PC-9 (cell line): ENCODE measurements around the gene TFAP2A. TPM values are rescaled to one million over a fixed set of nuclear protein-coding genes. Genes with fewer than 3 reads are reported as not detected.

Experiments
- BruUV-seq: library from RNA; stranded (reverse); fragments of 400-500 nt; replicated peaks from 2 replicates; lab custom pipeline; 2021; lab: Mats Ljungman, UMichigan
- CTCF ChIA-PET: fragments of 300-600 bp; sonication (Branson Sonifier 250); formaldehyde crosslinking; loops from one replicate; lab custom pipeline; 2022; ENCODE audit warnings: antibody characterized with exemption; lab: Charles Lee
- POLR2A ChIA-PET: fragments of 300-600 bp; sonication (Branson Sonifier 250); formaldehyde crosslinking; loops from one replicate; lab custom pipeline; 2022; ENCODE audit warnings: antibody characterized with exemption; ENCODE audit not compliant: unreplicated experiment; lab: Charles Lee
- DNase-seq, 2 experiments: peaks; one replicate each; pipeline versions ENCODE4 v3.0.0 to v3.0.0-alpha.2; 2015 to 2022; ENCODE audit warnings: mixed read lengths in 1 of 2
- H2AFZ ChIP-seq: fragments of 200-600 bp; sonication (generic); 2 replicates; pipeline ENCODE4 v1.8.1; 2017; ENCODE audit warnings: antibody characterized with exemption
- H3F3A ChIP-seq: fragments of 200-600 bp; sonication (generic); 2 replicates; pipeline ENCODE4 v1.8.1; 2017; ENCODE audit warnings: antibody characterized with exemption, mild to moderate bottlenecking, low read depth; ENCODE audit not compliant: insufficient read depth
- H3K27ac ChIP-seq: fragments of 200-600 bp; sonication (generic); 2 replicates; pipeline ENCODE4 v1.6.1; 2016; ENCODE audit warnings: mixed run types
- H3K27me3 ChIP-seq: fragments of 200-600 bp; sonication (generic); 2 replicates; pipeline ENCODE4 v1.6.1; 2016; ENCODE audit warnings: low read depth, mixed run types; ENCODE audit not compliant: insufficient read depth
- H3K36me3 ChIP-seq: fragments of 200-600 bp; sonication (generic); 2 replicates; pipeline ENCODE4 v1.6.1; 2016; ENCODE audit warnings: low read depth, mixed run types
- H3K4me1 ChIP-seq: fragments of 200-600 bp; sonication (generic); replicated peaks from 2 replicates; pipeline ENCODE4 v1.6.1; 2016; ENCODE audit warnings: mixed run types; ENCODE audit not compliant: insufficient read depth
- H3K4me2 ChIP-seq: fragments of 200-600 bp; sonication (generic); 2 replicates; pipeline ENCODE4 v1.6.1; 2017; ENCODE audit warnings: mixed run types
- H3K4me3 ChIP-seq: fragments of 200-600 bp; sonication (generic); 2 replicates; pipeline ENCODE4 v1.6.1; 2016; ENCODE audit warnings: mixed run types
- H3K79me2 ChIP-seq: fragments of 200-600 bp; sonication (generic); 2 replicates; pipeline ENCODE4 v1.6.1; 2017; ENCODE audit warnings: low read depth, mixed run types
- H3K9me2 ChIP-seq: fragments of 200-600 bp; sonication (generic); 2 replicates; pipeline ENCODE4 v1.8.1; 2017; ENCODE audit warnings: mild to moderate bottlenecking; ENCODE audit not compliant: insufficient read depth
- H3K9me3 ChIP-seq: fragments of 200-600 bp; sonication (generic); 2 replicates; pipeline ENCODE4 v1.8.1; 2016; ENCODE audit warnings: low read depth; ENCODE audit not compliant: insufficient read depth
- H4K20me1 ChIP-seq: fragments of 200-600 bp; sonication (generic); 2 replicates; pipeline ENCODE4 v1.8.1; 2017; ENCODE audit not compliant: insufficient read depth
- EZH2 ChIP-seq: fragments of 200-600 bp; sonication (generic); IDR thresholded peaks from 2 replicates; pipeline ENCODE4 v1.8.0; 2017; ENCODE audit warnings: antibody characterized with exemption, low read depth
- intact Hi-C: fragments of 100-400 bp; cut with micrococcal nuclease; formaldehyde crosslinking; loops from one replicate; pipeline ENCODE4 v1.10.0; 2022; ENCODE audit not compliant: unreplicated experiment
- total RNA-seq: library from RNA; stranded (reverse); gene quantifications from 2 replicates; pipeline ENCODE4 v1.2.3, GENCODE V29; 2021
- TF ChIP-seq, protein P1 (sequence below): fragments of 200-600 bp; sonication (generic); conservative IDR thresholded peaks from 2 replicates; pipeline ENCODE4 v1.6.1; 2017; ENCODE audit warnings: mixed run types, antibody characterized with exemption, mild to moderate bottlenecking, moderate library complexity

The TFAP2A gene
- total RNA-seq, 1 experiment from 2014 or later: 43.8 TPM

DNA sequence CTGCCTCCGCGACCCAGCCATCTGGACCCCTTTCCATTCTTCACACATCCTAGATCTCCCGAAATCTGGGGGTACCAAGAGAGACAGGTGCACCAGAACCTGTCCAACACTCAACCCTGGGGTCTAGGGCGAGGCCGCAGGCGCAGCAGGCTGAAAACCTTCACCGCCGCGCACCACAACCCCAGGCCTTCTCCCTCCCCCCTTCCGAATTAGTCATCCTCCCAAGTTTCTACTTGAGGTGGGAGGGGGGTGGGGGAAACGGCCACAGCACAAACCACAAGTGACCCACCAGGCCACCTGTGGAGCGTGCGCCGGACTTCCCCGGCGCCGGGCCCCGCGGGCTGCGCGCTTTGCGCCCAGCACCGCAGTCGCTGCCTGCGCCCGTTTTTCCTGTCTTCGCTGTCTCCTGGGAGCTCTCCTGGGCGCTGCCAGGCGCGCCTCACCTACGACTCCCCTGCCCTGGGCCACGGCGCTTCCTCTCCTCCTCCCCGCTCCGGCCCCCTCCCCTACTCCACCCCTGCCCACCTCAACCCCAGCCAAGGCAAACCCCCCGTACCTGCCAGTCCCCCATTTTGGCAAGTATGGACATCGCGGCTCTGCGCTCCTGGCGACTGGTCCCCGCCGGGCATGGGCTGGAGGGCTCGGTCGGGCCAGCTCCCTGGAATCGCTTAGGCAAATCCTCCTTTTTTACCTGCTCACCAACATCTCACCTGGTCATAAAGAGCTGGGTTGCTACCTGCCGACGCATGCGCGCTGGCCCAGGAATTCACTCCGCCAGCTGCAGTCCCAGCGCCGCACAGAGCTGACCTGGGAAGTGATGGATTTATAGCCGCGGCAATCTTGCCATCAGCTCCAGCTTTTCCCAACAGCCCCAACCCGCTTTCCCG, 4.2 kb upstream of the TFAP2A start:
- H4K20me1 ChIP-seq: no peaks in the 10 kb centered on the region
- H3K27me3 ChIP-seq: no peaks in the 10 kb centered on the region
- BruUV-seq: no TSS peak
- no peaks in the 10 kb centered on the region for H3K9me2 ChIP-seq
- no peaks in the 10 kb centered on the region for H3K36me3 ChIP-seq
- H2AFZ ChIP-seq: peak overlapping the region; percentile 91
- H3K79me2 ChIP-seq: peaks cover 45% of the 10 kb centered on the region
- no peaks in the 10 kb centered on the region for H3K9me3 ChIP-seq
- DNase-seq: peak; percentile 78 to 83
- H3F3A ChIP-seq: peaks cover 25% of the 10 kb centered on the region
- TF ChIP-seq, protein P1, sequence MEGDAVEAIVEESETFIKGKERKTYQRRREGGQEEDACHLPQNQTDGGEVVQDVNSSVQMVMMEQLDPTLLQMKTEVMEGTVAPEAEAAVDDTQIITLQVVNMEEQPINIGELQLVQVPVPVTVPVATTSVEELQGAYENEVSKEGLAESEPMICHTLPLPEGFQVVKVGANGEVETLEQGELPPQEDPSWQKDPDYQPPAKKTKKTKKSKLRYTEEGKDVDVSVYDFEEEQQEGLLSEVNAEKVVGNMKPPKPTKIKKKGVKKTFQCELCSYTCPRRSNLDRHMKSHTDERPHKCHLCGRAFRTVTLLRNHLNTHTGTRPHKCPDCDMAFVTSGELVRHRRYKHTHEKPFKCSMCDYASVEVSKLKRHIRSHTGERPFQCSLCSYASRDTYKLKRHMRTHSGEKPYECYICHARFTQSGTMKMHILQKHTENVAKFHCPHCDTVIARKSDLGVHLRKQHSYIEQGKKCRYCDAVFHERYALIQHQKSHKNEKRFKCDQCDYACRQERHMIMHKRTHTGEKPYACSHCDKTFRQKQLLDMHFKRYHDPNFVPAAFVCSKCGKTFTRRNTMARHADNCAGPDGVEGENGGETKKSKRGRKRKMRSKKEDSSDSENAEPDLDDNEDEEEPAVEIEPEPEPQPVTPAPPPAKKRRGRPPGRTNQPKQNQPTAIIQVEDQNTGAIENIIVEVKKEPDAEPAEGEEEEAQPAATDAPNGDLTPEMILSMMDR: no peak
- TF ChIP-seq EZH2: no peak
- H3K4me1 ChIP-seq: peaks cover 27% of the 10 kb centered on the region
- peak overlapping the region; percentile 73 for H3K4me3 ChIP-seq
- H3K4me2 ChIP-seq: peak overlapping the region; percentile 98
- intact Hi-C loops: loop anchor here (5.0 to 10.0 kb wide), 3 partner anchors 762 to 1014 kb away; no protein-coding TSS in a partner anchor
- CTCF ChIA-PET: interaction anchor here (0.6 to 1.6 kb wide), 5 partner anchors 10 to 1292 kb away, joined by 3 to 10 read pairs (median 5); no protein-coding TSS in a partner anchor
- H3K27ac ChIP-seq: peak overlapping the region; percentile 98
- POLR2A ChIA-PET: interaction anchor here (0.5 to 0.9 kb wide), 11 partner anchors 15 to 1642 kb away, joined by 3 to 28 read pairs (median 6); partner anchors contain the start of gene GCNT2

DNA sequence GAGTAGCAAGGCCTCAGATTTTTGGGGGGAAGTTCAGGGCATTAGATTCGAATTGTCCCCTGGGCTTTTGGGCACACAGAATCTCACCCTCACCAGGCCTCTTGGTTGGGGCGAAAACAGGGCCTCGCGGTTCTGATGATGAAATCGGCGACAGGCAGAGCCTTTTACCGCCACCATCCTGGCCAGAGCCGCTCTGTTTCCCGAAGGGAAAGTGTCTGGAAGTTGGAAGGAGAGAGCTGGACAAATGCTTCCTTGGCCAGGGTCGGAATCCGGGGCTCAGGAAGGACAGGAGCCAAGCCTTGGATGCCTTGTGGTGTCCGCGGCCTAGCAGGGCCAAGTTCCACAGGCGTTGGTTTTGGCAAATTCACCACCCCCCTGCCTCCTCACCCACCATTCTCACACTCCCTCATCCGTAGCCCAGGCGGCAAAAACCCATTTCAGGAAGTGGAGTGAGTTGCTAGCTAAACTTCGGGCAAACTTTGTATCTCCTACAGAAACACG, 3.5 kb upstream of the TFAP2A start:
- ChIA-PET POLR2A (interaction anchor here (0.6 to 0.7 kb wide), 2 partner anchors 1270 to 1334 kb away, joined by 4 to 5 read pairs; no protein-coding TSS in a partner anchor), CTCF (interaction anchor here (0.6 to 1.4 kb wide), 3 partner anchors 11 to 1166 kb away, joined by 3 to 5 read pairs (median 5); no protein-coding TSS in a partner anchor)
- peak overlapping the region; percentile 73; the same call in 1 of the 2 replicates for H3K4me3 ChIP-seq
- no peaks in the 10 kb centered on the region for H4K20me1 ChIP-seq
- peak overlapping the region; percentile 98 for H3K4me2 ChIP-seq
- no peaks in the 10 kb centered on the region for H3K36me3 ChIP-seq
- H3K9me3 ChIP-seq: no peaks in the 10 kb centered on the region
- peaks cover 27% of the 10 kb centered on the region for H3K4me1 ChIP-seq
- H3K27me3 ChIP-seq: no peaks in the 10 kb centered on the region
- peak overlapping the region; percentile 98 for H3K27ac ChIP-seq
- H2AFZ ChIP-seq: peak overlapping the region; percentile 91
- peaks cover 25% of the 10 kb centered on the region for H3F3A ChIP-seq
- no peak for DNase-seq
- intact Hi-C loops: loop anchor here (5.0 to 10.0 kb wide), 3 partner anchors 761 to 1014 kb away; no protein-coding TSS in a partner anchor
- BruUV-seq: TSS peak; percentile 83
- H3K9me2 ChIP-seq: no peaks in the 10 kb centered on the region
- peaks cover 52% of the 10 kb centered on the region for H3K79me2 ChIP-seq
- TF ChIP-seq, protein P1: no peak
- TF ChIP-seq EZH2: no peak

DNA sequence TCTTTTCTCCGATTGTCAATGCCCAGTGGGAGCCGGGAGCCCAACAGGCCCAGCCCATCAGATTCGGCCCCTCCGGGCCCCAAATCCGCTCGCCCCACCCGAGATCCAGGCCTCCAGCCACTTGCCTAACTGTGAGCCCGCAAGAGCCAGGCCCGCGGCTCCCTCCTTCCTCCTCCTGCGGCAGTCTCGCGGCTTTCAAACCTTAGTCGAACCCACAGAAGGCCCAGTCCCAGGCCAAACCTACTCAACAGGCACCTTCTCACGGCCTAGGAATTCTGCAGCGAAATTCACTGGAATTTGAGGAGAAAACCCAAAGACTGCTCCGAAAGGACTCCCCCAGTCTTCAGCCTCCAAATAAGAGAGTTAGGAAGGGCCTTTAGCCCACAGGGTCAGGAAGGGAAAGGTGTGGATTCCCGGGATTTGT, 2.8 kb upstream of the TFAP2A start:
- H2AFZ ChIP-seq: peak overlapping the region; percentile 91; the same call in 1 of the 2 replicates
- CTCF ChIA-PET: interaction anchor here (0.6 to 1.4 kb wide), 2 partner anchors 12 to 1165 kb away, joined by 5 read pairs; no protein-coding TSS in a partner anchor
- TF ChIP-seq, protein P1: no peak
- TF ChIP-seq EZH2: no peak
- peak overlapping the region; percentile 98 for H3K4me2 ChIP-seq
- peaks cover 57% of the 10 kb centered on the region for H3K79me2 ChIP-seq
- H3F3A ChIP-seq: peaks cover 25% of the 10 kb centered on the region
- H3K9me3 ChIP-seq: no peaks in the 10 kb centered on the region
- no peaks in the 10 kb centered on the region for H3K36me3 ChIP-seq
- POLR2A ChIA-PET: no interaction called here
- peaks cover 27% of the 10 kb centered on the region for H3K4me1 ChIP-seq
- no peaks in the 10 kb centered on the region for H3K27me3 ChIP-seq
- no peaks in the 10 kb centered on the region for H4K20me1 ChIP-seq
- no peaks in the 10 kb centered on the region for H3K9me2 ChIP-seq
- no TSS peak for BruUV-seq
- intact Hi-C loops: loop anchor here (5.0 to 10.0 kb wide), 3 partner anchors 760 to 1013 kb away; no protein-coding TSS in a partner anchor
- DNase-seq: no peak
- H3K27ac ChIP-seq: peak overlapping the region; percentile 98
- peak overlapping the region; percentile 73; the same call in 1 of the 2 replicates for H3K4me3 ChIP-seq
